Astrocyte (in vitro differentiated cells and primary cell): ENCODE measurements around the gene TAPBP. TPM values are rescaled to one million over a fixed set of nuclear protein-coding genes. Genes with fewer than 3 reads are reported as not detected.

Experiments
- DNase-seq: peaks from one replicate; pipeline ENCODE4 v3.0.0-alpha.2; 2010; ENCODE audit warnings: low read depth
- FAIRE-seq: peaks from 2 replicates; lab custom pipeline; 2011; peaks lifted over from hg19 to GRCh38; lab: Jason Lieb, UNC
- H2AFZ ChIP-seq: 2 replicates; pipeline ENCODE4 v1.6.0; 2012; ENCODE audit warnings: low read depth, low read length, inconsistent platforms
- H3K27ac ChIP-seq: 2 replicates; pipeline ENCODE4 v1.5.1; 2011; ENCODE audit warnings: low read depth, low read length, inconsistent platforms
- H3K27me3 ChIP-seq: 2 replicates; pipeline ENCODE4 v1.6.0; 2011; ENCODE audit warnings: low read length, inconsistent platforms; ENCODE audit not compliant: insufficient read depth
- H3K36me3 ChIP-seq: 2 replicates; pipeline ENCODE4 v1.5.1; 2011; ENCODE audit warnings: low read length, inconsistent platforms; ENCODE audit not compliant: insufficient read depth
- H3K4me1 ChIP-seq: 2 replicates; pipeline ENCODE4 v1.5.1; 2011; ENCODE audit warnings: low read length, inconsistent platforms; ENCODE audit not compliant: insufficient read depth
- H3K4me2 ChIP-seq: 2 replicates; pipeline ENCODE4 v1.6.0; 2012; ENCODE audit warnings: low read length, inconsistent platforms
- H3K4me3 ChIP-seq: 2 replicates; pipeline ENCODE4 v1.5.1; 2011; ENCODE audit warnings: low read depth, mild to moderate bottlenecking, low read length, inconsistent platforms; ENCODE audit not compliant: insufficient read depth
- H3K79me2 ChIP-seq: 2 replicates; pipeline ENCODE4 v1.6.0; 2012; ENCODE audit warnings: mild to moderate bottlenecking, low read length, inconsistent platforms; ENCODE audit not compliant: insufficient read depth
- H3K9ac ChIP-seq: 2 replicates; pipeline ENCODE4 v1.6.0; 2012; ENCODE audit warnings: mild to moderate bottlenecking, low read length, inconsistent platforms
- H3K9me3 ChIP-seq: 2 replicates; pipeline ENCODE4 v1.5.1; 2012; ENCODE audit warnings: low read depth, mild to moderate bottlenecking, low read length, inconsistent platforms; ENCODE audit not compliant: insufficient read depth
- H4K20me1 ChIP-seq: 2 replicates; pipeline ENCODE4 v1.6.0; 2012; ENCODE audit warnings: low read length, inconsistent platforms; ENCODE audit not compliant: insufficient read depth
- H3K27ac Mint-ChIP-seq: one replicate; pipeline ENCODE4 v1.8.0; 2021; ENCODE audit warnings: mild to moderate bottlenecking, mixed read lengths; ENCODE audit not compliant: unreplicated experiment
- H3K27me3 Mint-ChIP-seq: one replicate; pipeline ENCODE4 v1.8.0; 2021; ENCODE audit warnings: low read depth, mixed read lengths; ENCODE audit not compliant: unreplicated experiment
- H3K36me3 Mint-ChIP-seq: one replicate; pipeline ENCODE4 v1.8.0; 2021; ENCODE audit warnings: low read depth, mixed read lengths; ENCODE audit not compliant: unreplicated experiment
- H3K4me1 Mint-ChIP-seq: one replicate; pipeline ENCODE4 v1.8.0; 2021; ENCODE audit warnings: low read depth, mixed read lengths; ENCODE audit not compliant: unreplicated experiment
- H3K4me3 Mint-ChIP-seq: one replicate; pipeline ENCODE4 v1.8.0; 2021; ENCODE audit warnings: mild to moderate bottlenecking, moderate library complexity, mixed read lengths; ENCODE audit not compliant: unreplicated experiment
- H3K9me3 Mint-ChIP-seq: one replicate; pipeline ENCODE4 v1.8.0; 2021; ENCODE audit warnings: mild to moderate bottlenecking, mixed read lengths; ENCODE audit not compliant: unreplicated experiment
- CTCF ChIP-seq: IDR thresholded peaks from 2 replicates; pipeline ENCODE4 v1.5.1; 2011; ENCODE audit warnings: low read depth, mild to moderate bottlenecking, inconsistent platforms, low read length, moderate library complexity; ENCODE audit not compliant: insufficient read depth
- EZH2 ChIP-seq: IDR thresholded peaks from 2 replicates; pipeline ENCODE4 v1.6.1; 2012; ENCODE audit warnings: mild to moderate bottlenecking, low read length, inconsistent platforms; ENCODE audit not compliant: insufficient read depth
- total RNA-seq: library from RNA; stranded (reverse); gene quantifications from 2 replicates; pipeline ENCODE4 v1.2.1, GENCODE V29; 2021

Gene TAPBP
- total RNA-seq, 1 donor from 2014 or later, result 128 TPM

- H4K20me1 ChIP-seq, result peaks cover 48% of the 10 kb centered on the region
- H3K4me2 ChIP-seq, result no peak overlapping the region
- H3K27ac ChIP-seq, result no peak overlapping the region
- H3K36me3 Mint-ChIP-seq, result peaks cover 11% of the 10 kb centered on the region
- no peak overlapping the region for H3K9ac ChIP-seq
- no peaks in the 10 kb centered on the region for H3K9me3 Mint-ChIP-seq
- H3K4me1 ChIP-seq, result peaks cover 8% of the 10 kb centered on the region
- H2AFZ ChIP-seq, result no peak overlapping the region
- H3K36me3 ChIP-seq, result peaks cover 4% of the 10 kb centered on the region
- no peaks in the 10 kb centered on the region for H3K27me3 ChIP-seq
- peaks cover 50% of the 10 kb centered on the region for H3K79me2 ChIP-seq
- H3K27ac Mint-ChIP-seq, result no peak overlapping the region
- H3K27me3 Mint-ChIP-seq, result no peaks in the 10 kb centered on the region
- no peaks in the 10 kb centered on the region for H3K9me3 ChIP-seq
- no peak overlapping the region for H3K4me3 Mint-ChIP-seq
- no peak overlapping the region for H3K4me3 ChIP-seq
- DNase-seq (no peak), FAIRE-seq (no peak)
- peaks cover 7% of the 10 kb centered on the region for H3K4me1 Mint-ChIP-seq
- TF ChIP-seq EZH2, result no peak
- TF ChIP-seq CTCF, result no peak
Measured at GRCh38 chr6:33301877-33302276, 12.0 kb downstream of the TAPBP start.

- Mint-ChIP-seq H3K4me3 (peak overlapping the region; percentile 97), H3K27ac (peak overlapping the region; percentile 99), H3K4me1 (peaks cover 7% of the 10 kb centered on the region), H3K27me3 (no peaks in the 10 kb centered on the region), H3K36me3 (peaks cover 11% of the 10 kb centered on the region), H3K9me3 (no peaks in the 10 kb centered on the region)
- no peak for FAIRE-seq
- H3K36me3 ChIP-seq, result peaks cover 4% of the 10 kb centered on the region
- peak; percentile 82 for DNase-seq
- no peaks in the 10 kb centered on the region for H3K9me3 ChIP-seq
- peaks cover 8% of the 10 kb centered on the region for H3K4me1 ChIP-seq
- no peaks in the 10 kb centered on the region for H3K27me3 ChIP-seq
- peak overlapping the region; percentile 68 for H2AFZ ChIP-seq
- peaks cover 36% of the 10 kb centered on the region for H3K79me2 ChIP-seq
- H3K4me2 ChIP-seq, result peak overlapping the region; percentile 99
- H3K4me3 ChIP-seq, result peak overlapping the region; percentile 80
- H3K27ac ChIP-seq, result peak overlapping the region; percentile 87
- H3K9ac ChIP-seq, result peak overlapping the region; percentile 92
- H4K20me1 ChIP-seq, result peaks cover 31% of the 10 kb centered on the region
- TF ChIP-seq CTCF (peak; percentile 50), EZH2 (no peak)
Measured at GRCh38 chr6:33299237-33299944, 14.5 kb downstream of the TAPBP start.

- peak within 1 kb of the TSS; percentile 92 for H3K9ac ChIP-seq
- peak within 1 kb of the TSS; percentile 99 for H3K27ac Mint-ChIP-seq
- peaks cover 30% of the 10 kb centered on the region for H3K79me2 ChIP-seq
- no peaks in the 10 kb centered on the region for H3K27me3 Mint-ChIP-seq
- DNase-seq (no peak), FAIRE-seq (no peak)
- no peak for TF ChIP-seq EZH2
- TF ChIP-seq CTCF, result no peak
- H3K36me3 ChIP-seq, result peaks cover 3% of the 10 kb centered on the region
- peaks cover 12% of the 10 kb centered on the region for H3K36me3 Mint-ChIP-seq
- peaks cover 8% of the 10 kb centered on the region for H3K4me1 ChIP-seq
- H3K27me3 ChIP-seq, result no peaks in the 10 kb centered on the region
- H2AFZ ChIP-seq, result peak within 1 kb of the TSS; percentile 68
- peak within 1 kb of the TSS; percentile 99 for H3K4me2 ChIP-seq
- H3K4me3 ChIP-seq, result peak within 1 kb of the TSS; percentile 80
- H3K27ac ChIP-seq, result peak within 1 kb of the TSS; percentile 87
- H3K4me3 Mint-ChIP-seq, result peak within 1 kb of the TSS; percentile 97
- H3K9me3 ChIP-seq, result no peaks in the 10 kb centered on the region
- peaks cover 25% of the 10 kb centered on the region for H4K20me1 ChIP-seq
- H3K9me3 Mint-ChIP-seq, result no peaks in the 10 kb centered on the region
- H3K4me1 Mint-ChIP-seq, result peaks cover 7% of the 10 kb centered on the region
Measured at GRCh38 chr6:33298773-33299236, 15.1 kb downstream of the TAPBP start, which contains the start of gene RGL2. Gene RGL2, minus strand, starts transcription at chr6:33298942. Its CDS starts 332 bp downstream, at chr6:33298610.
